Nephron (organoid): ENCODE results near the gene CFAP61.

Experiments
- H3K27ac Mint-ChIP-seq, 3 experiments: 2 replicates each; pipeline ENCODE4 v1.8.0; 2020; ENCODE audit warnings: mixed read lengths in 3 of 3, mild to moderate bottlenecking in 2 of 3, moderate library complexity in 1 of 3
- H3K27me3 Mint-ChIP-seq: 2 replicates; pipeline ENCODE4 v1.8.0; 2021; ENCODE audit warnings: low read depth, mild to moderate bottlenecking, moderate library complexity, mixed read lengths
- H3K36me3 Mint-ChIP-seq: 2 replicates; pipeline ENCODE4 v1.8.0; 2020; ENCODE audit warnings: low read depth, mixed read lengths
- H3K4me1 Mint-ChIP-seq: 2 replicates; pipeline ENCODE4 v1.8.0; 2020; ENCODE audit warnings: mixed read lengths
- H3K4me3 Mint-ChIP-seq, 3 experiments: 2 replicates each; pipeline ENCODE4 v1.8.0; 2020; ENCODE audit warnings: mild to moderate bottlenecking in 3 of 3, mixed read lengths in 3 of 3, moderate library complexity in 2 of 3
- H3K9me3 Mint-ChIP-seq: 2 replicates; pipeline ENCODE4 v1.8.0; 2020; ENCODE audit warnings: mixed read lengths
- TF ChIP-seq, protein P1 (sequence below), 3 experiments: fragments of 200-600 bp; sonication (generic); IDR thresholded peaks; one replicate each; pipeline ENCODE4 v1.5.0; 2021; ENCODE audit warnings: antibody characterized with exemption in 3 of 3; ENCODE audit not compliant: unreplicated experiment in 3 of 3

CFAP61 gene

GRCh38 chr20:20085812-20086211 lies 33.5 kb downstream of the CFAP61 start:
- Mint-ChIP-seq H3K9me3 (no peaks in the 10 kb centered on the region), H3K4me3 (no peak overlapping the region), H3K27ac (no peak overlapping the region), H3K4me1 (peaks cover 18% of the 10 kb centered on the region), H3K36me3 (no peaks in the 10 kb centered on the region), H3K27me3 (peaks cover 26% of the 10 kb centered on the region)
- TF ChIP-seq, protein P1, sequence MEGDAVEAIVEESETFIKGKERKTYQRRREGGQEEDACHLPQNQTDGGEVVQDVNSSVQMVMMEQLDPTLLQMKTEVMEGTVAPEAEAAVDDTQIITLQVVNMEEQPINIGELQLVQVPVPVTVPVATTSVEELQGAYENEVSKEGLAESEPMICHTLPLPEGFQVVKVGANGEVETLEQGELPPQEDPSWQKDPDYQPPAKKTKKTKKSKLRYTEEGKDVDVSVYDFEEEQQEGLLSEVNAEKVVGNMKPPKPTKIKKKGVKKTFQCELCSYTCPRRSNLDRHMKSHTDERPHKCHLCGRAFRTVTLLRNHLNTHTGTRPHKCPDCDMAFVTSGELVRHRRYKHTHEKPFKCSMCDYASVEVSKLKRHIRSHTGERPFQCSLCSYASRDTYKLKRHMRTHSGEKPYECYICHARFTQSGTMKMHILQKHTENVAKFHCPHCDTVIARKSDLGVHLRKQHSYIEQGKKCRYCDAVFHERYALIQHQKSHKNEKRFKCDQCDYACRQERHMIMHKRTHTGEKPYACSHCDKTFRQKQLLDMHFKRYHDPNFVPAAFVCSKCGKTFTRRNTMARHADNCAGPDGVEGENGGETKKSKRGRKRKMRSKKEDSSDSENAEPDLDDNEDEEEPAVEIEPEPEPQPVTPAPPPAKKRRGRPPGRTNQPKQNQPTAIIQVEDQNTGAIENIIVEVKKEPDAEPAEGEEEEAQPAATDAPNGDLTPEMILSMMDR (IDR thresholded peaks at IDR 0.05; ENCODE audit: unreplicated experiment in 3 of 3) = no peak

GRCh38 chr20:20089018-20089417 lies 36.7 kb downstream of the CFAP61 start:
- Mint-ChIP-seq H3K27ac (no peak overlapping the region), H3K4me1 (peaks cover 13% of the 10 kb centered on the region), H3K9me3 (no peaks in the 10 kb centered on the region), H3K36me3 (no peaks in the 10 kb centered on the region), H3K4me3 (no peak overlapping the region), H3K27me3 (peaks cover 16% of the 10 kb centered on the region)
- TF ChIP-seq, protein P1 (IDR thresholded peaks at IDR 0.05; ENCODE audit: unreplicated experiment in 3 of 3) = no peak

GRCh38 chr20:20089939-20090338 lies 37.6 kb downstream of the CFAP61 start:
- H3K36me3 Mint-ChIP-seq = no peaks in the 10 kb centered on the region
- H3K4me3 Mint-ChIP-seq = no peak overlapping the region
- H3K9me3 Mint-ChIP-seq = no peaks in the 10 kb centered on the region
- H3K4me1 Mint-ChIP-seq = peaks cover 4% of the 10 kb centered on the region
- TF ChIP-seq, protein P1 (IDR thresholded peaks at IDR 0.05; ENCODE audit: unreplicated experiment in 3 of 3) = no peak
- H3K27me3 Mint-ChIP-seq = peaks cover 12% of the 10 kb centered on the region
- no peak overlapping the region for H3K27ac Mint-ChIP-seq

DNA sequence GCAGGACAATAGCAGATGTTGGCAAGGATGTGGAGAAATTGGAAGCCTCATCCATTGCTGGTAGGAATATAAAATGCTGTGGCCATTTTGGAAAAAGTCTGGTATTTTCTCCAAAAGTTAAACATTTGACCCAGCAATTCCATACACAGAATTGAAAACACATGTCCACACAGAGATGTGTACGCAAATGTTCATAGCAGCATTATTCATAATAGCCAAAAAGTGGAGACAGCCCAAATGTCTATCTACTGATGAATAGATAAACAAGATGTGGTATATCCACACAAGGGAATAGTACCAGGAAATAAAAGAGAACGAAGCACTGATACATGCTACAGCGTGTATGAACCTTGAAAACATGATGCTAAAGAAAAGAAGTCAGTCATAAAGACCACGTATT lies 40.5 kb downstream of the CFAP61 start:
- TF ChIP-seq, protein P1 (IDR thresholded peaks at IDR 0.05; ENCODE audit: unreplicated experiment in 3 of 3) = no peak
- no peaks in the 10 kb centered on the region for H3K4me1 Mint-ChIP-seq
- H3K9me3 Mint-ChIP-seq = no peaks in the 10 kb centered on the region
- no peak overlapping the region for H3K27ac Mint-ChIP-seq
- peaks cover 14% of the 10 kb centered on the region for H3K27me3 Mint-ChIP-seq
- H3K4me3 Mint-ChIP-seq = no peak overlapping the region
- H3K36me3 Mint-ChIP-seq = no peaks in the 10 kb centered on the region

DNA sequence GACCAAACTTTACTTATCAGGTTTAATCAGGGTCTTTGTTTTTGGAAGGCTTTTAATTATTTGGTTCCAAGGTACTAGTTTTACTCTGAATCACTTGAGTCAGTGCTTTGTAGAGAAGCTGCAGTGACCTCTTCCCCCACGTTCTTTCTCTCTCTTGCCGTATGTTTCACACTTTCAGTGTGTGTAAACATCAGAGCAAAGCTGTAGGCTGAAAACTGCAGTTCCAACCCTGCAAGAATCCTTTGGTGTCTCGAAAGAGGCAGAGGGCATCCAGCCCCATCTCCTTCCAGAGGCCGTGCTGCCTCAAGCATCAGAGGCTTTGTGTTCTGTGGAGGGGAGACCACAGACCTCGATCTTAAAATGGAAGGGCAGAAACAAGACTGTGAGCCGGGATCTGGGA lies 42.1 kb downstream of the CFAP61 start:
- Mint-ChIP-seq H3K9me3 (no peaks in the 10 kb centered on the region), H3K27me3 (peaks cover 16% of the 10 kb centered on the region), H3K4me3 (no peak overlapping the region), H3K36me3 (no peaks in the 10 kb centered on the region), H3K27ac (no peak overlapping the region), H3K4me1 (no peaks in the 10 kb centered on the region)
- TF ChIP-seq, protein P1 (IDR thresholded peaks at IDR 0.05; ENCODE audit: unreplicated experiment in 3 of 3) = no peak

DNA sequence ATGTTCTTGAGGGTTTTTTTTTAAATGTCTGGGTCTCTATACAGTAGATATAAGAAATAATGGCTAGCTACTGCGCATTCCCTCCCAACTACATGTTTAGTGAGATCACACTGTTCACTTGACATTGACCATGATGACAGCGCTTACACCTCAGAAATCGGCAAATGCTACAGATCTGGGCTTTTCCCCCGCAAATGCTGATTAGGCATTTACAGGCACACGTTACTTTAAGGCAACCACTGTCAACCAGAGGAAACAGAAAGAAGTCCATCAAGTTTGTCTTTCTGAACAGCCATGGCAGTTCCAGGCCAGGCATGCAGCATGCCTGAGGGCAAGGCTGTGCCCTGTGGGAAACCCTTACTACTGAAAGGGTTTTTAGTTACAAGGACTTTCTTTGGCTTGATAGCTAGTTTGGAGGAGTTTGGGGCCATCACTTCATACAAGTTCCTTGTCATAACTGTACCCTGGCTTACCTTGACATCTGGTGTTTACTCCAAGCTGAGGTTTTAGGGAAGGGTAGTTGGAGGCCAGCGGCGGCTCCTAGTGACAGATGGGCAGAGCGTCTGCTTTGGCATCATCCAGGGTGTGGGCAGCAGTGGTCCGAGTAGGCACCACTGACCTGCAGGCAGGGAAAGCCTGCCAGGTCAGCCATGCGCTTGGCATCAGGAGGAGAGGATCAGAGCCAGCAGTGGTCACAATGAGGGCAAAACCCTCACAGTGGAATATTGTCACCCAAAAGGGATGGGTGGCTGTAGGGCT lies 43.0 kb downstream of the CFAP61 start:
- H3K27me3 Mint-ChIP-seq = peaks cover 9% of the 10 kb centered on the region
- no peaks in the 10 kb centered on the region for H3K4me1 Mint-ChIP-seq
- H3K9me3 Mint-ChIP-seq = no peaks in the 10 kb centered on the region
- H3K27ac Mint-ChIP-seq = no peak overlapping the region
- no peak overlapping the region for H3K4me3 Mint-ChIP-seq
- TF ChIP-seq, protein P1 (IDR thresholded peaks at IDR 0.05; ENCODE audit: unreplicated experiment in 3 of 3) = no peak
- H3K36me3 Mint-ChIP-seq = no peaks in the 10 kb centered on the region
